B cell (primary cell): ENCODE data around the gene BTF3L4. TPM values are rescaled to one million over a fixed set of nuclear protein-coding genes. Genes with fewer than 3 reads are reported as not detected.
A peak's percentile ranks its signal among the peaks of the same experiment; 100 is the strongest.

Source experiments
- ATAC-seq: fragments of 200-7000 bp; cut with Tn5 transposase; one replicate; pipeline ENCODE4 v1.10.0; 2021; ENCODE audit warnings: low read depth, mild to moderate bottlenecking, moderate number of reproducible peaks, moderate library complexity
- CTCF ChIA-PET: fragments of 350-600 bp; sonication (Branson Sonifier 250); formaldehyde crosslinking; loops from one replicate; lab custom pipeline; 2021; ENCODE audit warnings: antibody characterized with exemption, inconsistent platforms; lab: Charles Lee
- POLR2A ChIA-PET: fragments of 350-600 bp; sonication (Branson Sonifier 250); formaldehyde crosslinking; loops from one replicate; lab custom pipeline; 2021; ENCODE audit warnings: antibody characterized with exemption; lab: Charles Lee
- DNase-seq: peaks from one replicate; pipeline ENCODE4 v3.0.0; 2013
- H2AFZ ChIP-seq: 2 replicates; pipeline ENCODE4 v1.6.1; 2012; ENCODE audit warnings: mild to moderate bottlenecking, low read depth, low read length; ENCODE audit not compliant: insufficient read depth, poor library complexity, severe bottlenecking
- H3K27ac ChIP-seq, 2 donors: 1 replicate in 1 of 2; 2 replicates in 1 of 2; pipeline ENCODE4 v1.5.1; 2012 to 2013; ENCODE audit warnings: low read length in 2 of 2, mild to moderate bottlenecking in 2 of 2, moderate library complexity in 1 of 2
- H3K27me3 ChIP-seq, 4 experiments: fragments of 200-600 bp in 1 of 4; sonication (generic) in 1 of 4; replicated peaks in 1 of 4; 1 replicate in 2 of 4; 2 replicates in 2 of 4; pipeline versions ENCODE4 v1.6.1 to v1.7.0; 2013 to 2016; ENCODE audit warnings: low read length in 3 of 4, mild to moderate bottlenecking in 2 of 4, mixed read lengths in 1 of 4, moderate library complexity in 1 of 4; ENCODE audit not compliant: insufficient read depth in 4 of 4, control insufficient read depth in 3 of 4; ENCODE audit errors: control extremely low read depth in 1 of 4
- H3K36me3 ChIP-seq, 2 experiments: replicated peaks in 1 of 2; 1 replicate in 1 of 2; 2 replicates in 1 of 2; pipeline versions ENCODE4 v1.6.1 to v1.7.1; 2013; ENCODE audit warnings: low read length in 1 of 2; ENCODE audit not compliant: insufficient read depth in 2 of 2, control insufficient read depth in 1 of 2; ENCODE audit errors: control extremely low read depth in 1 of 2, extremely low read depth in 1 of 2
- H3K4me1 ChIP-seq, 2 donors: fragments of 200-600 bp in 1 of 2; sonication (generic) in 1 of 2; 1 replicate in 1 of 2; 2 replicates in 1 of 2; pipeline versions ENCODE4 v1.5.1 to v1.6.1; 2013 to 2017; ENCODE audit warnings: low read length in 2 of 2; ENCODE audit not compliant: control insufficient read depth in 2 of 2, insufficient read depth in 2 of 2
- H3K4me2 ChIP-seq: replicated peaks from 2 replicates; pipeline ENCODE3; 2012; ENCODE audit warnings: mild to moderate bottlenecking, low read depth, low read length; ENCODE audit not compliant: poor library complexity, severe bottlenecking
- H3K4me3 ChIP-seq, 5 experiments: fragments of 200-600 bp in 1 of 5; sonication (generic) in 1 of 5; 1 replicate in 3 of 5; 2 replicates in 2 of 5; pipeline versions ENCODE4 v1.5.1 to v1.7.0; 2011 to 2016; ENCODE audit warnings: low read length in 4 of 5, mild to moderate bottlenecking in 4 of 5, low read depth in 2 of 5, control low read depth in 1 of 5, moderate library complexity in 1 of 5; ENCODE audit not compliant: insufficient read depth in 1 of 5; ENCODE audit errors: control extremely low read depth in 1 of 5, extremely low read depth in 1 of 5
- H3K79me2 ChIP-seq: fragments of 200-600 bp; sonication (generic); one replicate; pipeline ENCODE4 v1.6.0; 2016; ENCODE audit warnings: low read length; ENCODE audit not compliant: control insufficient read depth, insufficient read depth
- H3K9ac ChIP-seq: fragments of 200-600 bp; sonication (generic); 2 replicates; pipeline ENCODE4 v1.6.1; 2017; ENCODE audit warnings: mild to moderate bottlenecking, low read length, moderate library complexity
- H3K9me3 ChIP-seq, 3 donors: one replicate each; pipeline versions ENCODE4 v1.6.1 to v1.7.1; 2013; ENCODE audit warnings: low read length in 2 of 3; ENCODE audit not compliant: control insufficient read depth in 2 of 3, insufficient read depth in 1 of 3; ENCODE audit errors: control extremely low read depth in 1 of 3
- H4K20me1 ChIP-seq: 2 replicates; pipeline ENCODE4 v1.6.0; 2012; ENCODE audit warnings: mild to moderate bottlenecking, low read length; ENCODE audit not compliant: insufficient read depth, control insufficient read depth, poor library complexity, severe bottlenecking
- H3K27ac Mint-ChIP-seq: one replicate; pipeline ENCODE4 v1.8.0; 2021; ENCODE audit warnings: mixed read lengths
- H3K27me3 Mint-ChIP-seq: one replicate; pipeline ENCODE4 v1.8.0; 2021; ENCODE audit warnings: mixed read lengths
- H3K4me1 Mint-ChIP-seq: one replicate; pipeline ENCODE4 v1.8.0; 2021; ENCODE audit warnings: mixed read lengths
- H3K4me3 Mint-ChIP-seq: one replicate; pipeline ENCODE4 v1.8.0; 2021; ENCODE audit warnings: mixed read lengths
- H3K9me3 Mint-ChIP-seq: one replicate; pipeline ENCODE4 v1.8.0; 2022; ENCODE audit warnings: mixed read lengths; ENCODE audit not compliant: insufficient read depth
- CTCF ChIP-seq: fragments of 200-600 bp; IDR thresholded peaks from one replicate; pipeline ENCODE4 v1.8.0; 2022; ENCODE audit warnings: antibody characterized with exemption, mild to moderate bottlenecking
- EZH2 ChIP-seq: IDR thresholded peaks from 2 replicates; pipeline ENCODE4 v1.6.1; 2012; ENCODE audit warnings: borderline replicate concordance, low read depth, mild to moderate bottlenecking, moderate library complexity, low read length; ENCODE audit not compliant: insufficient read depth, poor library complexity, severe bottlenecking
- WGBS: methylation state at CpG from one replicate; pipeline ENCODE4 v1.1.5; 2013; ENCODE audit warnings: missing lambda C conversion rate; ENCODE audit not compliant: insufficient coverage; 5-methylcytosine and 5-hydroxymethylcytosine counted together
- intact Hi-C: fragments of 100-400 bp; cut with micrococcal nuclease; formaldehyde crosslinking; loops from one replicate; pipeline ENCODE4 v1.10.0; 2022
- polyA plus RNA-seq: library from polyadenylated mRNA; depleted of rRNA; stranded (reverse); fragments of >200 nt; gene quantifications from 2 replicates; pipeline ENCODE4 v1.2.3, GENCODE V29; 2012
- total RNA-seq, 2 donors: library from RNA; stranded (reverse); fragments of 120-200 nt in 1 of 2; gene quantifications; 1 replicate in 1 of 2; 2 replicates in 1 of 2; pipeline versions ENCODE4 v1.2.3 to v1.2.4, GENCODE V29; 2013 to 2022

The BTF3L4 gene
- total and polyA plus RNA-seq, 2 donors (not counting 1 experiment from before 2014, with no cell fraction given) = 16.0 to 32.7 TPM

- Histone ChIP-seq H3K4me1 (no peaks in the 10 kb centered on the region), H2AFZ (no peak overlapping the region), H3K27me3 (peaks cover 0 to 5% (median 4%) of the 10 kb centered on the region in 4 experiments), H3K9me3 (no peaks in the 10 kb centered on the region), H3K36me3 (no peaks in the 10 kb centered on the region), H3K27ac (no peak overlapping the region), H3K9ac (no peak overlapping the region), H3K4me2 (no peak overlapping the region), H4K20me1 (no peaks in the 10 kb centered on the region), H3K4me3 (no peak overlapping the region), H3K79me2 (no peaks in the 10 kb centered on the region)
- Mint-ChIP-seq H3K27ac (no peak overlapping the region), H3K4me1 (peaks cover 3% of the 10 kb centered on the region), H3K4me3 (no peak overlapping the region), H3K9me3 (no peaks in the 10 kb centered on the region), H3K27me3 (peaks cover 51% of the 10 kb centered on the region)
- intact Hi-C loops = loop anchor here (1.0 kb wide), 2 partner anchors 169 to 559 kb away; no protein-coding TSS in a partner anchor
- TF ChIP-seq EZH2 (no peak), CTCF (peak; percentile 50)
- CTCF ChIA-PET = interaction anchor here (0.6 to 2.7 kb wide), 14 partner anchors 10 to 591 kb away, joined by 3 to 25 read pairs (median 3); no protein-coding TSS in a partner anchor
- DNase-seq = peak; percentile 45
- ATAC-seq = no peak
- POLR2A ChIA-PET = no interaction called here
- WGBS = 52% methylated on average over 4 of the region's 5 CpGs
Measured at GRCh38 chr1:52127181-52128180, 71.4 kb downstream of the BTF3L4 start.
